ENCODE measurements around the gene RCBTB2.

- TF ChIP-seq CTCF (conservative IDR thresholded peaks at IDR 0.05; ENCODE audit: low read length) (no peak), EZH2phosphoT487 (IDR thresholded peaks at IDR 0.05; ENCODE audit: borderline replicate concordance) (no peak)
These were observed 46.5 kb upstream of the RCBTB2 start for GRCh38 chr13:48579165-48579918.

Measured in Loucy (cell line).